Measurements from ENCODE around the gene RAPGEF4. TPM values are rescaled to one million over a fixed set of nuclear protein-coding genes. Genes with fewer than 3 reads are reported as not detected.

Gene RAPGEF4
- polyA plus RNA-seq, 1 experiment = 0.60 TPM

- no peak for TF ChIP-seq CTCF (IDR thresholded peaks at IDR 0.05; ENCODE audit: insufficient read depth, low read depth, low read length)
- Histone ChIP-seq H3K27me3 (ENCODE audit: control insufficient read depth, insufficient read depth, low read length) (no peaks in the 10 kb centered on the region), H3K36me3 (ENCODE audit: control insufficient read depth, insufficient read depth, low read length) (no peaks in the 10 kb centered on the region), H3K4me3 (ENCODE audit: low read depth, low read length) (no peak overlapping the region)
- ChIA-PET CTCF (interaction anchor here (0.7 to 1.4 kb wide), 3 partner anchors 9 to 119 kb away, joined by 3 to 4 read pairs (median 4); no protein-coding TSS in a partner anchor), POLR2A (no interaction called here)
- no peak for DNase-seq (ENCODE audit: low read depth)
Observed at GRCh38 chr2:172713365-172713875, 22.2 kb upstream of the RAPGEF4 start.

- TF ChIP-seq CTCF (IDR thresholded peaks at IDR 0.05; ENCODE audit: insufficient read depth, low read depth, low read length) = no peak
- ChIA-PET CTCF (interaction anchor here (1.0 to 1.2 kb wide), 2 partner anchors 19 to 109 kb away, joined by 3 read pairs; no protein-coding TSS in a partner anchor), POLR2A (no interaction called here)
- Histone ChIP-seq H3K4me3 (ENCODE audit: low read depth, low read length) (no peak overlapping the region), H3K27me3 (ENCODE audit: control insufficient read depth, insufficient read depth, low read length) (peaks cover 2% of the 10 kb centered on the region; the same call in 1 of the 2 replicates), H3K36me3 (ENCODE audit: control insufficient read depth, insufficient read depth, low read length) (no peaks in the 10 kb centered on the region)
- DNase-seq (ENCODE audit: low read depth) = no peak
Observed at GRCh38 chr2:172722481-172722880, 13.2 kb upstream of the RAPGEF4 start.

- Histone ChIP-seq H3K27me3 (ENCODE audit: control insufficient read depth, insufficient read depth, low read length) (peaks cover 2% of the 10 kb centered on the region; the same call in 1 of the 2 replicates), H3K36me3 (ENCODE audit: control insufficient read depth, insufficient read depth, low read length) (no peaks in the 10 kb centered on the region), H3K4me3 (ENCODE audit: low read depth, low read length) (no peak overlapping the region)
- DNase-seq (ENCODE audit: low read depth) = no peak
- POLR2A ChIA-PET = no interaction called here
- CTCF ChIA-PET = interaction anchor here (1.0 kb wide), 1 partner anchor 20 kb away, joined by 3 read pairs; no protein-coding TSS in a partner anchor
- TF ChIP-seq CTCF (IDR thresholded peaks at IDR 0.05; ENCODE audit: insufficient read depth, low read depth, low read length) = no peak
Observed at GRCh38 chr2:172723286-172723685, 12.4 kb upstream of the RAPGEF4 start.

GRCh38 chr2:172724724-172725123, 10.9 kb upstream of the RAPGEF4 start:
- Histone ChIP-seq H3K27me3 (ENCODE audit: control insufficient read depth, insufficient read depth, low read length) (peaks cover 2% of the 10 kb centered on the region; the same call in 1 of the 2 replicates), H3K4me3 (ENCODE audit: low read depth, low read length) (no peak overlapping the region), H3K36me3 (ENCODE audit: control insufficient read depth, insufficient read depth, low read length) (no peaks in the 10 kb centered on the region)
- TF ChIP-seq CTCF (IDR thresholded peaks at IDR 0.05; ENCODE audit: insufficient read depth, low read depth, low read length) = no peak
- DNase-seq (ENCODE audit: low read depth) = no peak
- CTCF ChIA-PET = interaction anchor here (1.0 kb wide), 1 partner anchor 14 kb away, joined by 3 read pairs; no protein-coding TSS in a partner anchor
- POLR2A ChIA-PET = no interaction called here

GRCh38 chr2:172725284-172725683, 10.4 kb upstream of the RAPGEF4 start:
- ChIA-PET CTCF (no interaction called here), POLR2A (no interaction called here)
- peaks cover 2% of the 10 kb centered on the region; the same call in 1 of the 2 replicates for H3K27me3 ChIP-seq (ENCODE audit: control insufficient read depth, insufficient read depth, low read length)
- DNase-seq (ENCODE audit: low read depth) = no peak
- TF ChIP-seq CTCF (IDR thresholded peaks at IDR 0.05; ENCODE audit: insufficient read depth, low read depth, low read length) = no peak
- no peaks in the 10 kb centered on the region for H3K36me3 ChIP-seq (ENCODE audit: control insufficient read depth, insufficient read depth, low read length)
- no peak overlapping the region for H3K4me3 ChIP-seq (ENCODE audit: low read depth, low read length)
